ENCODE measurements around the gene PHLPP2.

GRCh38 chr16:71698491-71698890 is 26.0 kb downstream of the PHLPP2 start:
- TF ChIP-seq CTCF (IDR thresholded peaks at IDR 0.05): no peak
- no peak for TF ChIP-seq POLR2A (IDR thresholded peaks at IDR 0.05)
